Endothelial cell of umbilical vein (primary cell): ENCODE data around the gene MEGF11. TPM values are rescaled to one million over a fixed set of nuclear protein-coding genes. Genes with fewer than 3 reads are reported as not detected.

Experiments
- BruUV-seq: library from RNA; stranded (reverse); fragments of 400-500 nt; replicated peaks from 2 replicates; lab custom pipeline; 2021; lab: Mats Ljungman, UMichigan
- CTCF ChIA-PET: fragments of 300-600, 350-600 bp; sonication (Branson Sonifier 250); formaldehyde crosslinking; loops from one replicate; lab custom pipeline; 2021; ENCODE audit warnings: antibody characterized with exemption, inconsistent platforms; lab: Charles Lee
- POLR2A ChIA-PET: fragments of 300-600, 350-600 bp; sonication (Branson Sonifier 250); formaldehyde crosslinking; loops from one replicate; lab custom pipeline; 2021; ENCODE audit warnings: antibody characterized with exemption, inconsistent platforms; lab: Charles Lee
- DNase-seq: peaks from one replicate; pipeline ENCODE4 v3.0.0-alpha.2; 2011; ENCODE audit warnings: low read depth, low spot score
- FAIRE-seq: peaks from 2 replicates; lab custom pipeline; 2011; peaks lifted over from hg19 to GRCh38; lab: Jason Lieb, UNC
- H2AFZ ChIP-seq: 2 replicates; pipeline ENCODE4 v1.6.0; 2012; ENCODE audit warnings: low read depth, low read length, control low read depth, inconsistent platforms
- H3K27ac ChIP-seq: 2 replicates; pipeline ENCODE4 v1.5.1; 2011; ENCODE audit warnings: low read depth, mild to moderate bottlenecking, control low read depth, low read length, moderate library complexity; ENCODE audit not compliant: insufficient read depth
- H3K27me3 ChIP-seq, 2 experiments: 2 replicates each; pipeline versions ENCODE4 v1.6.0 to v1.6.1; 2011; ENCODE audit warnings: low read length in 2 of 2, mixed read lengths in 1 of 2; ENCODE audit not compliant: control insufficient read depth in 2 of 2, insufficient read depth in 2 of 2
- H3K36me3 ChIP-seq, 2 experiments: 2 replicates in 1 of 2; 3 replicates in 1 of 2; pipeline ENCODE4 v1.5.1; 2011; ENCODE audit warnings: low read length in 2 of 2, mild to moderate bottlenecking in 1 of 2, moderate library complexity in 1 of 2; ENCODE audit not compliant: control insufficient read depth in 2 of 2, insufficient read depth in 2 of 2; ENCODE audit errors: extremely low read depth in 1 of 2
- H3K4me1 ChIP-seq: 3 replicates; pipeline ENCODE4 v1.5.1; 2011; ENCODE audit warnings: mild to moderate bottlenecking, low read length; ENCODE audit not compliant: control insufficient read depth, insufficient read depth; ENCODE audit errors: extremely low read depth
- H3K4me2 ChIP-seq: 2 replicates; pipeline ENCODE4 v1.6.1; 2011; ENCODE audit warnings: low read length, control low read depth, mixed read lengths; ENCODE audit not compliant: insufficient read depth
- H3K4me3 ChIP-seq, 3 experiments: fragments of 200-600 bp in 1 of 3; sonication (generic), shearing (Covaris generic) in 1 of 3; replicated peaks in 1 of 3; 2 replicates each; pipeline ENCODE4 v1.5.1; 2011 to 2016; ENCODE audit warnings: control low read depth in 3 of 3, low read length in 3 of 3, mild to moderate bottlenecking in 2 of 3, inconsistent platforms in 1 of 3, low read depth in 1 of 3, moderate library complexity in 1 of 3; ENCODE audit not compliant: insufficient read depth in 1 of 3
- H3K79me2 ChIP-seq: 2 replicates; pipeline ENCODE4 v1.6.0; 2012; ENCODE audit warnings: low read length, inconsistent platforms; ENCODE audit not compliant: control insufficient read depth, insufficient read depth
- H3K9ac ChIP-seq: replicated peaks from 2 replicates; pipeline ENCODE3; 2011; ENCODE audit warnings: low read length, control low read depth; ENCODE audit not compliant: insufficient read depth; ENCODE audit errors: extremely low read depth
- H3K9me1 ChIP-seq: replicated peaks from 3 replicates; pipeline ENCODE4 v1.6.0; 2011; ENCODE audit warnings: mild to moderate bottlenecking, low read length; ENCODE audit not compliant: control insufficient read depth, insufficient read depth; ENCODE audit errors: extremely low read depth
- H3K9me3 ChIP-seq: replicated peaks from 2 replicates; pipeline ENCODE4 v1.5.1; 2012; ENCODE audit warnings: low read length, inconsistent platforms; ENCODE audit not compliant: control insufficient read depth, insufficient read depth
- H4K20me1 ChIP-seq: replicated peaks from 2 replicates; pipeline ENCODE3; 2011; ENCODE audit warnings: mild to moderate bottlenecking, low read length; ENCODE audit not compliant: control insufficient read depth, insufficient read depth; ENCODE audit errors: extremely low read depth
- EZH2 ChIP-seq: IDR thresholded peaks from 2 replicates; pipeline ENCODE4 v1.6.1; 2012; ENCODE audit warnings: borderline replicate concordance, low read depth, mild to moderate bottlenecking, moderate library complexity, low read length, inconsistent platforms; ENCODE audit not compliant: severe bottlenecking
- GATA2 ChIP-seq: IDR thresholded peaks from 2 replicates; pipeline ENCODE4 v1.7.0; 2011; ENCODE audit warnings: low read depth, mild to moderate bottlenecking, moderate library complexity, mixed read lengths, low read length; ENCODE audit not compliant: insufficient read length, insufficient read depth
- JUN ChIP-seq: IDR thresholded peaks from 2 replicates; pipeline ENCODE4 v1.6.1; 2011; ENCODE audit warnings: borderline replicate concordance, low read depth; ENCODE audit not compliant: insufficient read length, insufficient read depth
- POLR2AphosphoS5 ChIP-seq: IDR thresholded peaks from 2 replicates; pipeline ENCODE4 v1.6.1; 2012; ENCODE audit warnings: low read depth, mild to moderate bottlenecking, control low read depth, low read length, moderate library complexity; ENCODE audit not compliant: insufficient read depth
- dilution Hi-C: fragments of 300-500 bp; cut with MboI; formaldehyde crosslinking; loops from one replicate; pipeline ENCODE4 v1.15.0; 2019; ENCODE audit warnings: low sequenced_read_pairs; ENCODE audit not compliant: extremely low pct_ligation_motif_present
- intact Hi-C: fragments of 100-400 bp; cut with micrococcal nuclease; formaldehyde crosslinking; loops from one replicate; pipeline ENCODE4 v1.10.0; 2022
- polyA plus RNA-seq, 4 experiments: library from polyadenylated mRNA; depleted of rRNA in 3 of 4; stranded (reverse) in 3 of 4; unstranded in 1 of 4; fragments of >200 nt; gene quantifications; 2 replicates each; pipeline versions ENCODE4 v1.2.1 to v1.2.3, GENCODE V29; 2011 to 2012; ENCODE audit warnings: missing spikeins in 1 of 4
- total RNA-seq: library from RNA; stranded (reverse); gene quantifications from 2 replicates; pipeline ENCODE4 v1.2.3, GENCODE V29; 2021
- TF ChIP-seq, protein P1 (sequence below): IDR thresholded peaks from 2 replicates; pipeline ENCODE4 v1.6.1; 2011; ENCODE audit not compliant: insufficient read depth, insufficient read length
- TF ChIP-seq, protein P2 (sequence below), 2 donors: IDR thresholded peaks; 1 replicate in 1 of 2; 2 replicates in 1 of 2; pipeline ENCODE4 v1.5.1; 2011; ENCODE audit warnings: low read length in 2 of 2, mild to moderate bottlenecking in 2 of 2, moderate library complexity in 2 of 2, control low read depth in 1 of 2, inconsistent platforms in 1 of 2, low read depth in 1 of 2; ENCODE audit not compliant: insufficient read depth in 1 of 2; ENCODE audit errors: extremely low read depth in 1 of 2

The MEGF11 gene
- total and polyA plus RNA-seq, 2 donors (not counting 3 experiments of a cell fraction or from before 2014, with no cell fraction given), result not detected

DNA sequence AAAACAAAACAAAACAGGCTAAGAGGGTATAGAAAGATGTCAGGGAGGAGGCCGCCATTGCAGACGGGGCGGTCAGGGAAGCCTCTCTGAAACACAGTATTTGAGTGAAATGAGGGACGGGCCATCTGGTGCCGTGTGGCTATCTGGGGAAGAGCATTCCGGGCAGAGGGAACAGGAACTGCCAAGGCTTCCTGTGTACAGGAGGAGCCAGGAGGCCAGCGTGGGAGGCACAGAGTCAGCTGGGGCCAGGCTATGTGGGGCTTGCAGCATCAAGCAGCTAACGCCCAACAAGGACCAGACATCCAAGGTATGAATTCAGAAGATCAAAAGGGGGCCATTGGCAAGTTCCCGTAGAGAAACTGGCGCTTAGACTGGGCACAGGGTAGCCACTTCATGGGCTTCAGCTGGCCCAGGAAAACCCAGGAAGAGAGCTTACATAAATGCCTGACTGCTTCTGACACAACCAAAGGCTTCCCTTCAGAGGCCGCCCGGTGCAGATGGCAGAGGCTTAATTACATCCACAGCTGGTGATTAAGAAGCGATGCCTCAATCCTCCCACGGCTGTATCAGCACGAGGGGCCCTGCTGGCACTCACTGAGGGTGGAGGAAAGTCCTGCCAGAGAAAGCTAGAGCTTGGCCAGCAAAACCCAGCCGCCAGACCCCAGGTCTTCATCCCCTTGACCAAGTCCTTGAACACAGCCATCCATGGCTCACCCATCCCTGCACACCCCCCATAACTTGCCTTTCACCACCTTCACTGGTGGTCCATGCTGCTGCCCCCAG, 144.9 kb downstream of the MEGF11 start:
- no peaks in the 10 kb centered on the region for H3K36me3 ChIP-seq
- intact Hi-C loops, result no loop called here
- dilution Hi-C loops, result no loop called here
- no peaks in the 10 kb centered on the region for H3K9me3 ChIP-seq
- no peaks in the 10 kb centered on the region for H3K9me1 ChIP-seq
- H3K79me2 ChIP-seq, result no peaks in the 10 kb centered on the region
- TF ChIP-seq JUN (no peak), POLR2AphosphoS5 (no peak), GATA2 (no peak), EZH2 (no peak)
- TF ChIP-seq, protein P1, sequence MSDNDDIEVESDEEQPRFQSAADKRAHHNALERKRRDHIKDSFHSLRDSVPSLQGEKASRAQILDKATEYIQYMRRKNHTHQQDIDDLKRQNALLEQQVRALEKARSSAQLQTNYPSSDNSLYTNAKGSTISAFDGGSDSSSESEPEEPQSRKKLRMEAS, result no peak
- TF ChIP-seq, protein P2, sequence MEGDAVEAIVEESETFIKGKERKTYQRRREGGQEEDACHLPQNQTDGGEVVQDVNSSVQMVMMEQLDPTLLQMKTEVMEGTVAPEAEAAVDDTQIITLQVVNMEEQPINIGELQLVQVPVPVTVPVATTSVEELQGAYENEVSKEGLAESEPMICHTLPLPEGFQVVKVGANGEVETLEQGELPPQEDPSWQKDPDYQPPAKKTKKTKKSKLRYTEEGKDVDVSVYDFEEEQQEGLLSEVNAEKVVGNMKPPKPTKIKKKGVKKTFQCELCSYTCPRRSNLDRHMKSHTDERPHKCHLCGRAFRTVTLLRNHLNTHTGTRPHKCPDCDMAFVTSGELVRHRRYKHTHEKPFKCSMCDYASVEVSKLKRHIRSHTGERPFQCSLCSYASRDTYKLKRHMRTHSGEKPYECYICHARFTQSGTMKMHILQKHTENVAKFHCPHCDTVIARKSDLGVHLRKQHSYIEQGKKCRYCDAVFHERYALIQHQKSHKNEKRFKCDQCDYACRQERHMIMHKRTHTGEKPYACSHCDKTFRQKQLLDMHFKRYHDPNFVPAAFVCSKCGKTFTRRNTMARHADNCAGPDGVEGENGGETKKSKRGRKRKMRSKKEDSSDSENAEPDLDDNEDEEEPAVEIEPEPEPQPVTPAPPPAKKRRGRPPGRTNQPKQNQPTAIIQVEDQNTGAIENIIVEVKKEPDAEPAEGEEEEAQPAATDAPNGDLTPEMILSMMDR (IDR thresholded peaks at IDR 0.05; ENCODE audit: extremely low read depth in 1 of 2, insufficient read depth in 1 of 2, low read depth in 1 of 2, low read length in 2 of 2), result no peak
- H3K27me3 ChIP-seq, result peaks cover 8 to 10% of the 10 kb centered on the region in 2 experiments
- ChIA-PET POLR2A (no interaction called here), CTCF (no interaction called here)
- no TSS peak for BruUV-seq
- no peaks in the 10 kb centered on the region for H4K20me1 ChIP-seq
- H2AFZ ChIP-seq, result no peak overlapping the region
- FAIRE-seq, result no peak
- no peak overlapping the region for H3K27ac ChIP-seq
- no peak overlapping the region for H3K9ac ChIP-seq
- no peak overlapping the region for H3K4me2 ChIP-seq
- no peaks in the 10 kb centered on the region for H3K4me1 ChIP-seq
- no peak for DNase-seq
- no peak overlapping the region for H3K4me3 ChIP-seq
